T-helper 22 cell (primary cell): ENCODE measurements around the gene CLCN1.

ENCODE experiments used
- DNase-seq: peaks from one replicate; pipeline ENCODE4 v3.0.0-alpha.2; 2020; ENCODE audit warnings: low read depth

Gene CLCN1

GRCh38 chr7:143367972-143368371 is 52.1 kb downstream of the CLCN1 start:
- DNase-seq = no peak

- DNase-seq = no peak
Measured at GRCh38 chr7:143368387-143368786, 52.5 kb downstream of the CLCN1 start.

GRCh38 chr7:143369678-143370651 is 54.1 kb downstream of the CLCN1 start:
- no peak for DNase-seq

- DNase-seq = peak; percentile 33
Measured at GRCh38 chr7:143372070-143372469, 56.2 kb downstream of the CLCN1 start.

GRCh38 chr7:143373255-143373794 is 57.4 kb downstream of the CLCN1 start:
- DNase-seq = no peak

GRCh38 chr7:143374561-143374960 is 58.6 kb downstream of the CLCN1 start:
- no peak for DNase-seq

GRCh38 chr7:143375298-143376034 is 59.6 kb downstream of the CLCN1 start:
- peak; percentile 48 for DNase-seq

- no peak for DNase-seq
Measured at GRCh38 chr7:143376396-143376795, 60.5 kb downstream of the CLCN1 start.

- no peak for DNase-seq
Measured at GRCh38 chr7:143379611-143380259, 63.8 kb downstream of the CLCN1 start.

- peak; percentile 63 for DNase-seq
Measured at GRCh38 chr7:143380260-143380645, 64.3 kb downstream of the CLCN1 start.

GRCh38 chr7:143380646-143381426 is 64.9 kb downstream of the CLCN1 start, which contains the start of gene ZYX:
ZYX (plus strand) TSS chr7:143381345; CDS start chr7:143381572, 227 bp downstream.
- DNase-seq = peak; percentile 85

GRCh38 chr7:143381427-143382125 is 65.7 kb downstream of the CLCN1 start:
- no peak for DNase-seq

- no peak for DNase-seq
Measured at GRCh38 chr7:143382126-143382790, 66.3 kb downstream of the CLCN1 start.

- DNase-seq = no peak
Measured at GRCh38 chr7:143382791-143383641, 67.1 kb downstream of the CLCN1 start.

GRCh38 chr7:143383642-143383957 is 67.7 kb downstream of the CLCN1 start:
- DNase-seq = no peak

GRCh38 chr7:143384148-143384547 is 68.2 kb downstream of the CLCN1 start:
- DNase-seq = no peak

GRCh38 chr7:143384661-143385631 is 69.0 kb downstream of the CLCN1 start:
- DNase-seq = no peak
